NK-92 (cell line): ENCODE measurements around the gene NETO2.

Source experiments
- DNase-seq: peaks from one replicate; lab custom pipeline; 2025; ENCODE audit not compliant: unreplicated experiment; lab: John Stamatoyannopoulos, UW

The NETO2 gene

GRCh38 chr16:47047524-47048203, 96.1 kb downstream of the NETO2 start:
- DNase-seq: no peak

GRCh38 chr16:47046726-47047523, 96.8 kb downstream of the NETO2 start:
- DNase-seq: no peak

- no peak for DNase-seq
These were observed 98.3 kb downstream of the NETO2 start for GRCh38 chr16:47045459-47045858.

- DNase-seq: no peak
These were observed 98.7 kb downstream of the NETO2 start for GRCh38 chr16:47045023-47045422.

- no peak for DNase-seq
These were observed 99.6 kb downstream of the NETO2 start for GRCh38 chr16:47043970-47044684.

GRCh38 chr16:47043200-47043599, 100.5 kb downstream of the NETO2 start:
- DNase-seq: no peak

- DNase-seq: peak; percentile 7
These were observed 105.8 kb downstream of the NETO2 start for GRCh38 chr16:47037746-47038458.

- DNase-seq: no peak
These were observed 106.4 kb downstream of the NETO2 start for GRCh38 chr16:47037396-47037745.

- no peak for DNase-seq
These were observed 107.5 kb downstream of the NETO2 start for GRCh38 chr16:47036201-47036600.

- DNase-seq: no peak
These were observed 108.3 kb downstream of the NETO2 start for GRCh38 chr16:47035436-47035835.

- no peak for DNase-seq
These were observed 109.3 kb downstream of the NETO2 start for GRCh38 chr16:47034455-47034854.

GRCh38 chr16:47033176-47033575, 110.6 kb downstream of the NETO2 start:
- DNase-seq: no peak

- no peak for DNase-seq
These were observed 114.0 kb downstream of the NETO2 start for GRCh38 chr16:47029724-47030123.

GRCh38 chr16:47028767-47029377, 114.9 kb downstream of the NETO2 start:
- no peak for DNase-seq
